Kidney epithelial cell (primary cell): Measurements from ENCODE around the gene TIMM23. TPM values are rescaled to one million over a fixed set of nuclear protein-coding genes. Genes with fewer than 3 reads are reported as not detected.
"Not testable (repeated sequence)": the region's sequence is repeated elsewhere in the genome, so short reads cannot be mapped to it uniquely, and the experiment has no call there.

Experiments
- DNase-seq: peaks from one replicate; pipeline ENCODE4 v3.0.0-alpha.2; 2010; ENCODE audit warnings: low read depth
- H3K27me3 ChIP-seq: 2 replicates; pipeline ENCODE4 v1.6.0; 2011; ENCODE audit warnings: low read length; ENCODE audit not compliant: control insufficient read depth, insufficient read depth
- H3K36me3 ChIP-seq: 2 replicates; pipeline ENCODE4 v1.5.1; 2011; ENCODE audit warnings: low read length; ENCODE audit not compliant: control insufficient read depth, insufficient read depth
- H3K4me3 ChIP-seq: 2 replicates; pipeline ENCODE4 v1.5.1; 2011; ENCODE audit warnings: low read depth, mild to moderate bottlenecking, control low read depth, low read length
- total RNA-seq: library from RNA; depleted of rRNA; stranded (reverse); fragments of >200 nt; gene quantifications from 2 replicates; pipeline ENCODE4 v1.2.3, GENCODE V29; 2015

Gene TIMM23, protein sequence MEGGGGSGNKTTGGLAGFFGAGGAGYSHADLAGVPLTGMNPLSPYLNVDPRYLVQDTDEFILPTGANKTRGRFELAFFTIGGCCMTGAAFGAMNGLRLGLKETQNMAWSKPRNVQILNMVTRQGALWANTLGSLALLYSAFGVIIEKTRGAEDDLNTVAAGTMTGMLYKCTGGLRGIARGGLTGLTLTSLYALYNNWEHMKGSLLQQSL
- 96.9 and 100 TPM in 2 replicates for total RNA-seq

DNA sequence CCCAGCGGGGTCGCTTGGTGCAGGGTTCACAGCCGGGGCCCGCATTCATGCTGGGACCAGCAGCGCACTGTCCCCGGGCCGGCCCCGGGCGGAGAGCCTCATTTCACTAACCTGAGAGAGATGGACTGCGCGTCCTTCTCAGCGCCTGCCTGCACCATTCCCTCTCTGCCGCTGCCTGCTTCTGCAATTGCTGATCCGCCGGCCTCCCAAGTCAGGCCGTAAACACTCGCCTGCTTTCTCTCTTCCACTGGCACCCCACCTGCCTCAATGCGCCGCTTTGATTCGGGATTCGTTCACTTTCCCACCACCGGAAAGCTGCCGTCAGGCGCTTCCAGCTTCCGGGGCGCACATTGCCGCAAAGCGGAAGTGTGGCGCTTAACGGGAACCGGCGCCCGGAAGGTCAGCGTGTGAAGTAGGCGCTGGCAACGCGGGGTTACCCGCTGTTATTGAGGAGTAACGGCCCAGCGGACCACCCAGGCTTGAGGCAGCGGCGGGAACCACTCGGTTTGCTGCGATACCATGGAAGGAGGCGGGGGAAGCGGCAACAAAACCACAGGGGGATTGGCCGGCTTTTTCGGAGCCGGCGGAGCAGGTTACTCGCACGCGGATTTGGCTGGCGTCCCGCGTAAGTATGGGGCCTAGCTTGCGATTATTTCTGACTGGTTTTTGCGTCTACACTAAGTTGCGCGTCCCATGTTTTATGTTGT is at the start of gene TIMM23:
Gene TIMM23, plus strand, starts transcription at position 384 of the 707 bp plus-strand sequence. Its CDS starts 136 bp downstream, at position 520.
- peak within 1 kb of the TSS; percentile 80 for H3K4me3 ChIP-seq
- not testable (repeated sequence) for H3K27me3 ChIP-seq, H3K36me3 ChIP-seq
- peak; percentile 43 for DNase-seq

DNA sequence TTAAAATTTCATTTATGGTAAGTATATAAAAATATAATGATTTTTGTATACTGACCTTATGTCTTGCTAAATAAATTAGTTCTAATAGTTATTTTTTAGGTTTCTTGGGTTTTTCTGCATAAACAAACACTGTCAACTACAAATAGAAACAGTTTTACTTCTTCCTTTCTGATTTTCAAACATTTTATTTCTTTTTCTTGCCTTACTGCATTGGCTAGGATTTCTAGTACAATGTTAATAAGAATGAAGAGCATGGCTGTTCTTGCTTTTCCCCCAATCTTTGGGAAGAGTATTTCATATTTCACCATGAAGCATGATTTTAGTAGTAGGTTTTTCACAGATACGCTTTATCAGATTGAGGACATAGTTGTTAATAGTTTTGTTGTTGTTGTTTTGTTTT is 45.5 kb upstream of the TIMM23 start:
- H3K27me3 ChIP-seq, H3K36me3 ChIP-seq, DNase-seq, H3K4me3 ChIP-seq: not testable (repeated sequence)

DNA sequence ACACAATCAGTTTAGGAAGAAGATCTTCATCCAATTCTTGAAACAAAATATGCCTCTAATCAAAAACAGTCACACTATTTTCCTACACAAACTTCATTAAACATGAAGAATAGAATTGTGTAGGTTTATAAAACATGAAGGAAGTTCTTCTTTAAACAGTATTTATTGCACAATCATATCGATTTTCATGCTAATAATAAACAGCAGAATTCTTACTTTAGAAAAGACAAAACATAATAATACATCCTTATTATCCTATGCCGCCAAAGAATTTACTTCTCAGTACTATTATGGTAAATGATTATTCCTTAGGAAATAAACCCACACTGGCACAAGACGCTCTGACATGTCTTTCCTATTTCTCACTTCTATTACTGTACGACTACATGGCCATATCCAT is 41.0 kb upstream of the TIMM23 start:
- H3K36me3 ChIP-seq, DNase-seq, H3K4me3 ChIP-seq, H3K27me3 ChIP-seq: not testable (repeated sequence)

DNA sequence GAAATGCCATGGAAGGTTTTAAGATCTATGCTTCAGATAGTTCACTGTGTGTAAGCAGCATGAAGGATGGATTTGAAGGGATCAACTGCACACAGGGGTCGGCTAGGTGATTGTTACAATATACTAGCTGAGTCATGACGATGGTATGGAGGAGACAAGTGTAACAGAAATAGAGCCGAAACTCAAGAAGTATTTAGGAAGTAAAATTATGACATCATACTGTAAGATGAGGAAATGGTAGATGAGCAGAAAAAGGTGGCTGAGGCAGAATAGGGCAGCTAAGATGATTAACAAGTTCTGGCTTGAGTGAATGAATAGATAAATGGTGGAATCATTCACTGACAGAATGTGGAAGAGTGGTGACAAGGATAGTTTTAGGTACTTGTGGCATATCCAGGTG is 37.5 kb upstream of the TIMM23 start:
- not testable (repeated sequence) for H3K36me3 ChIP-seq, H3K27me3 ChIP-seq, H3K4me3 ChIP-seq, DNase-seq

DNA sequence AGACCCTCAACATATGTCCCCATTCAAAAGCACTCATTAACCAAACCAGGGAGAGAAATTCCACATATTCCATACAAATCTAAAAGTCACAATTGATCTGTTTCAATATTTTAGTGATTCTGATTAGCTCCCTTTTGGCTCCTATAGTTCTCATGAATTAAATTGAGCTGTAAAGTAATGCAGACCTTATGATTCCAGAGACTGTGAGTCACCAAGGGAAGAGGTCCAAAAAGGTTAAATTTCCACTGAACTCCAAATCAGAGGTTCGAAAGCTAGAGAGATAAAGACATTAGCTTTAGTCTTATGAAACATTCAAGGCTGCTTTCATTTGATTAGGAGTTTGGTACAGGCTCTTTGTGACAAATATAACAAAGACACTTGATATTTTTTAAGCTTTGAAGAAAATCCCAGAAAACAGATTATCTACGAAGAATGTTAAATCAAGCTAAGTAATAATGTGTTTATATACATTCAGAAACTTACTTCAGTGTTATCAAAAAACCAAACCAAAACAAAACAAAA is 33.1 kb upstream of the TIMM23 start:
- not testable (repeated sequence) for H3K4me3 ChIP-seq, DNase-seq, H3K27me3 ChIP-seq, H3K36me3 ChIP-seq

DNA sequence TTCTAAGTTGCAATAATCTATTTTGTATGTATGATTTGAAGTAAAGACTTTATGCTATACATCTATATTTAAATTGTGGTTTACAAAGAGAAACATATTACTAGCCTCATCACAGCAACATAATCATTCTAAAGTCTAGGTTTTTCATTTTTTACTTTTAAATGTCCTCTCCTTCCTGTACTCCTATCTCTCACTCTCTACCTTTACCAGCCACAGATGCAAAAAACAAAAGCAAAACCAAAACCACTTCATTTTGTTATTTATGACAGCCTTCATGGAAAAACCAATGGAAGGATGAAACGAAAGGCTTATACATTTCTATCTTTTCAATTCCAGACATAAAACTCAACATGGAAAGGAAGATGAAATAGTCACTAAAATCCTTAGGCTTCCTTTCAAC is 31.1 kb upstream of the TIMM23 start:
- not testable (repeated sequence) for H3K36me3 ChIP-seq, H3K4me3 ChIP-seq, DNase-seq, H3K27me3 ChIP-seq

DNA sequence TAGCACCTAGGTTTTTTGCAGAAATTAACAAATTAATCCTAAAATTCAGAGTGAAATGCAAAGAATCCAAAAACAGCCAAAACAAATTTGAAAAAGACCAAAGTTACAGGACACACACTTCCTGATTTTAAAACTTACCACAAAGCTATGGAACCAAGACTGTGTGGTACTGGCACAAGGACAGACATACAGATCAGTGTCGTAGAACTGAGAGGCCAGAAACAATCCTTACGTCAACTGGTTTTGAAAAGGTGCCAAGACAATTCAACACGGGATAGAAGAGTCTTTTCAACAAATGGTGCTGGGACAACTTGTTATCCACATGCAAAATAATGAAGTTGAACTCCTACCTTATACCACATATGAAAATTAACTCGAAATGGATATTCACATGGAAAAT is 26.8 kb upstream of the TIMM23 start:
- H3K36me3 ChIP-seq, DNase-seq, H3K4me3 ChIP-seq, H3K27me3 ChIP-seq: not testable (repeated sequence)

DNA sequence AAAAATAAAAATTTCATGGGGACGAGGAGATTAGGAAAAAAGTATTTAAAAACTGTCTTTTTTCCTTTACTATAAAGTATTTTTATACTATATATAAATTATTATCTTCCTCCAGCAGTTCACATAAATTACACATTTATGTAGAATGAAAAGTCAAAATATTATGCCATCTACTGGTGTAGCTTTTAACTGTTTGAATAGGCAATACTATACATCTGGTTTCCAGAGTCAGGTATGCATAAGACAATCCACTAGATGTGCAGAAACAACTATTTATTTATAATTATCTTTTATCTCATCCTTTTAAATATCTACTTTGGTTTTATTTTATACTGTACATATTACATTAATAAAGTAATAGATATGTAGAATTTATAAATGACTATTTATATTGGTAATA is 24.9 kb upstream of the TIMM23 start:
- not testable (repeated sequence) for H3K4me3 ChIP-seq, H3K36me3 ChIP-seq, H3K27me3 ChIP-seq, DNase-seq

DNA sequence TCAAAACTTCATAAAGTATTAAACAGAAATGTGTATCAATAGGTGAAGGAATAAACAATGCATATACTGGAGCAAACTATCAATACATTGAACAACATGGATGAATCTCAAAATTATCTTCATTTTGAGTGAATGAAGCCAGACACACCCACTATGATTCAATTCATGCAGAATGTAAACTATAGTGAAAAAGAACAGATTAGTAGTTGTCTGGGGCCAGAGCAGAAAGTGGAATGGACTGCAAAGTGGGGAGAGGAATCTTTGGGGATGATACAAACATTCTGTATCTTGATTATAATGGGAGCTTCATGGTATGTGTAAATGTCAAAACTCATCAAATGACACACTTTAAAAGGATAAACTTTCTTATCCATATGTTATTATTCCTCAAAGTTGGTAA is 23.5 kb upstream of the TIMM23 start:
- not testable (repeated sequence) for H3K4me3 ChIP-seq, H3K27me3 ChIP-seq, DNase-seq, H3K36me3 ChIP-seq

DNA sequence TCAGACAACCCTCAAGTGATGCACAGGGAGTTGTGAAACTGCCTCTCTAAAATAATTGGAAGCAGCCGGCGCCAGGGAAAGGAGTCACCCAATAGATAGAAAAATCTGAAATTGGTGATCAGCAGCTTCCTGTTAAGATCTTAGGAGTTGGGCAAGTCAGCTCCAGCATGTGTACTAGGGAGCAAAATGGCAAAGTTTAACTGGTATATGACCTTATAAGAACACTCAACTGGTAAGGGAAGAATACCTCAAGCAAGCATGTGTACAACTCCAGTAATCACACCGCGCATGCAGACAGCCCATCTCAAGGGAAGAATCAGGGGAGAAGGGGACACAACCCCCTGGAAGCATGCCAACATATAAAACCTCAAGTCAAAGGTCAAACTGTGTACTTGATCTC is 17.9 kb upstream of the TIMM23 start:
- not testable (repeated sequence) for DNase-seq, H3K27me3 ChIP-seq, H3K36me3 ChIP-seq, H3K4me3 ChIP-seq

DNA sequence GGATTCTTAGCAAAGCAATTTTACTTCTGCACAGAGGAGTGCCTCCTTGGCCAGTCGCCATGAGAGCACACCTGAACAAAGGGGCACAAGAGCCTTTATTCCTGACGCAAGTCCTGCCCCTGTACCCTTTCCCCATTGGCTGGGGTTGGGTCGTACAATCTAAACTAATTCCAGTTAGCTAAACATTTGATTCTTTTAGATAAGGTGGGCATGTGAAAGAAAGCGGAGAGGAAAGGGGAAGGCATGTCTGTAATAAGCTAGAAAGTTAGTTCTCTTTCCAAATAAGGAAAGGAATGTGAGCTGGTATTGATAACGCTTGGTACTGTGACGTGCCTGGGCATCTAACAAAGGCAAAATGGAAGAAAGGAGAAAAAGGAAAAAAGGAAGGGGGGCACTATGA is 15.7 kb upstream of the TIMM23 start:
- not testable (repeated sequence) for H3K36me3 ChIP-seq, H3K4me3 ChIP-seq, H3K27me3 ChIP-seq, DNase-seq

DNA sequence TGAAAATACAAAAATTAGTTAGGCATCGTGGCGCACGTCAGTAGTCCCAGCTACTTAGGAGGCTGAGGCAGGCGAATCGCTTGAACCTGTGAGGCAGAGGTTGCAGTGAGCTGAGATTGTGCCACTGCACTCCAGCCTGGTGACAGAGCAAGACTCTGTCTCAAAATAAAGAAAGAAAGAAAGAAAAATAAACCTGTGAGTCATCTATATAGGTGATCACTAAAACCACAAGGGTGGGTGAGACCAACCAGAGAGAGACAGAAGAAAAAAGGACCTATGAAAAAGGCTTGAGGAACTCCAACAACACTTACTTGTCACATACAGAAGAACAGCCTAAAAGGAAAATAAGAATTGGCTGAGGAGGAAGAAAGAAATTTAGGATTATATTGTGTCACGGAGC is 14.4 kb upstream of the TIMM23 start:
- not testable (repeated sequence) for H3K36me3 ChIP-seq, DNase-seq, H3K27me3 ChIP-seq

DNA sequence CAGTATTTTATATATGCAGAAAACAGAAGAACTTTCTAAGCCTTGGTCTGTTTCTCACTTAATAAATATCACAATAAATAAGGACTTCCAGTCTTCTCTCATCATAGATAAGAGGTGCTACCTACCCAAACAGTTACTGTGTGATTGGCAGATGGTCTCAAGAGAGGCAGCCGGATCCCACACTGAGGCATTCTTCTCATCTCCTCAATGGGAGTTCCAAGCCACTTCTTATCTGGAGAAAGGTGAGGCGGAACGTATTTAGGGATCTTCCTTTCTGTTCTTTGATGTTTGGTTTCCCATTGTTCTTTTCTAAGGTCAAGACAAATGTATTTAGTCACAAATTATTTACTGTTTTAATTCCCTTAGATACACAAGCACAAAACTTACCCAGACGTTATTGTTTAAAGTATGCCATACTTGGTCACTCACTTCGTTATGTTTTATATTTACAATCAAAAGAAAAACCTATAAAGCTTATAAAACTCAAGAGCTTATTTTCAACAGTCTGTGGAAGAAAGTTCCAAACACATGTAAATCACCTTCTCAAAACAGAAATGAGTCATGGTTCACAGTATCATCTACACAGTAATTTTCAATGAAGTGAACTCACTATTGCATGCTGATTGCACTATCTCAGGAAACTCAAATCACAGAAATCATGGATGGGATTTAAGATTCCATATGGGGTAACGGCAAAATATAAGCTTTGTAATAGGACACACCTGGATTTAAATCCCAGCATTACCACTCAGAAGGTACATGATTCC is 9.4 kb upstream of the TIMM23 start:
- not testable (repeated sequence) for H3K27me3 ChIP-seq, H3K36me3 ChIP-seq, H3K4me3 ChIP-seq

More for the DNA sequence above, 14.4 kb upstream of the TIMM23 start:
- H3K4me3 ChIP-seq, result not testable (repeated sequence)

DNA sequence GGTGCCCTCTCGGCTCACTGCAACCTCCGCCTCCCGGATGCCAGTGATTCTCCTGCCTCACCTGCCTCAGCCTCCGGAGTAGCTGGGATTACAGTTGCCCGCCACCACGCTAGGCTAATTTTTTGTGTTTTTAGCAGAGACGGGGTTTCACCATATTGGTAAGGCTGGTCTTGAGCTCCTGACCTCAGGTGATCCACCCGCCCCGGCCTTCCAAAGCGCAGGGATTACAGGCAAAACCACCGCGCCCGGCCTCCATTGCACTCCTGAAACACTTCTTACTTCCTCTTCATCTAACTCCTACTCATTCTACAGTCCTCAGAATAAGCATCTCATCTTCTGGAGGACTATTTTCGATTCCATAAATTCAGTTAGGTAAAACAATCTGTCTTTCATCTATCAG is 1.3 kb upstream of the TIMM23 start:
- H3K27me3 ChIP-seq, H3K36me3 ChIP-seq, DNase-seq: not testable (repeated sequence)
- peak overlapping the region; percentile 80 for H3K4me3 ChIP-seq

More for the DNA sequence above, 9.4 kb upstream of the TIMM23 start:
- not testable (repeated sequence) for DNase-seq

DNA sequence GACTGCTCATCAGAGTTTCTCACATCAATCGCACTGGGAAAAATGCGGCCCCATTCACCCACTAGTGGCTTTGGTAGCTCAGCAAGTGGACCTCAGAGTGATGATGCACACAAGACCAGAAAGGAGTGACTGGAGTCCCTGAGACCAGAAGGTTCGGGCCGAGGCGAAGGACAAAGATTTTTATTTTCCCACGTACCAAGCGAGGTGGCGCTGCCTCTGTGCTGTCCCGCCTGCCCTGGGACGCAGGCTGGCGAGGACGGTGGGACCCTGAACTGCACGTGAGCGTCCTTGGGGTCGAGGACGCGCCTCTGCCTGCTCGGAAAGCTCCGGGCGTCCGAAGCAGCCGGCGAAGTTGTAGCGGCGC is 565 bp upstream of the TIMM23 start:
- not testable (repeated sequence) for H3K27me3 ChIP-seq, DNase-seq, H3K36me3 ChIP-seq
- H3K4me3 ChIP-seq, result peak overlapping the region; percentile 80
